ENCODE data around the gene PAX3.

Gene PAX3

GRCh38 chr2:222214885-222215284 is 83.9 kb downstream of the PAX3 start:
- in situ Hi-C loops (cut with HindIII; ENCODE audit: low sequenced_read_pairs), result no loop called here
- DNase-seq (ENCODE audit: low read depth), result no peak
- TF ChIP-seq CTCF (IDR thresholded peaks at IDR 0.05; ENCODE audit: low read depth, low read length, missing control alignments), result no peak
- H3K4me3 ChIP-seq (ENCODE audit: low read depth, low read length), result no peak overlapping the region

DNA sequence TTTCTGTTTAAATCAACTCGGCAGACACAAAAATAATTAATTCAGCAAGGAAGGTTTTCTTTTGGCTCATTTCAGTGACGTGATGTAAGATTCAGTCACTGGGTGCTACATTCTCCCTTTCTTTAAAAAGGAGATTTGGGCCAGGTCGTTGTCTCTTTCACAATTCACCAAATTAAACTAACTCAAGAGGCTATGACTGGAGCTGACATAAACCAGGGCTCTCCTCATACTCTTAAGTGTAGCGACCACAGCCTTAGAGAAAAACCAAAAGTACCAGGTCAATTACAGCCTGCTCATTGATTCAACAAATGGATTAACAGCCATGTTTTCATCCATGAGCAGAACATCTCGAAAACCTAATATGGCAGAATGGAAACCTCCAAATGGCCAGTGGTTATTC is 85.7 kb downstream of the PAX3 start:
- in situ Hi-C loops (cut with HindIII; ENCODE audit: low sequenced_read_pairs), result no loop called here
- TF ChIP-seq CTCF (IDR thresholded peaks at IDR 0.05; ENCODE audit: low read depth, low read length, missing control alignments), result no peak
- no peak for DNase-seq (ENCODE audit: low read depth)
- H3K4me3 ChIP-seq (ENCODE audit: low read depth, low read length), result no peak overlapping the region

DNA sequence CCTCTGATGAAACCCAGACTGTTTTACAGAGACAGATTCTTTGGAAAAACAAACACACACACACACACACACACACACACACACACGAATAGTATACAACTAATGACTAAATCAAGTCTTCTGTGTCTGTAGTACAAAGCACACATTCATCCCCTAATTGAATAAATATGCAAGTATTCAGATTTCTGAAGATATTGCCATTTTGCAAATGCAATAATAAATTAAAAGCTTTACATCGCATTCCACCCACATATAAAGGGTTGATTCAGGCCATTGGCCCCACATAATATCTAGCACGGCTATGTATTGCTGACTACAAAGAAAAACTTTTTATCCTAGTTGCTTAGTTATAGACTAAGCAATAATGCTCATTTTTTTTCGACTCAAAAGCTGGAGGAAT is 86.2 kb downstream of the PAX3 start:
- in situ Hi-C loops (cut with HindIII; ENCODE audit: low sequenced_read_pairs), result no loop called here
- no peak for TF ChIP-seq CTCF (IDR thresholded peaks at IDR 0.05; ENCODE audit: low read depth, low read length, missing control alignments)
- no peak overlapping the region for H3K4me3 ChIP-seq (ENCODE audit: low read depth, low read length)
- DNase-seq (ENCODE audit: low read depth), result no peak

- in situ Hi-C loops (cut with HindIII; ENCODE audit: low sequenced_read_pairs), result no loop called here
- no peak overlapping the region for H3K4me3 ChIP-seq (ENCODE audit: low read depth, low read length)
- DNase-seq (ENCODE audit: low read depth), result peak; percentile 86
- no peak for TF ChIP-seq CTCF (IDR thresholded peaks at IDR 0.05; ENCODE audit: low read depth, low read length, missing control alignments)
Measured at GRCh38 chr2:222208010-222208690, 90.6 kb downstream of the PAX3 start.

DNA sequence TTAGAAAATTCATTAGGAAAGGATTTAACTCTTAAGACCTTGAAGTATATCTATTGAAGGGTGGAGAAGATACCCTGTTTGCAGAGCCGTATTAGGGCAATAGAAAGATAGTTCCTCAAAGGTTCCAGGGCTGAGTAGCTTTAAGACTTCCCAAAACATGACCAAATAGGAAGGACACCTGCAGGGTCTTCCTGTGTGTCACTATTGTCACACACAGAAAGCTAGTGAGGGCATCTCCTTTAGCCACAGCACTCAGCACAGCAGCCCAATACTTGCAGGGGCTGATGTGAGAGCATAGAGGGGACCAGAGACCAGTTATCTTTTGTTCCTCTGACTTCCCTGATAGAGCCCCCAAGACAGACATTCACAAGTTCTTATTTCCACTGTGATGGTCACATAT is 93.7 kb downstream of the PAX3 start:
- in situ Hi-C loops (cut with HindIII; ENCODE audit: low sequenced_read_pairs), result no loop called here
- TF ChIP-seq CTCF (IDR thresholded peaks at IDR 0.05; ENCODE audit: low read depth, low read length, missing control alignments), result no peak
- no peak overlapping the region for H3K4me3 ChIP-seq (ENCODE audit: low read depth, low read length)
- no peak for DNase-seq (ENCODE audit: low read depth)

- TF ChIP-seq CTCF (IDR thresholded peaks at IDR 0.05; ENCODE audit: low read depth, low read length, missing control alignments), result no peak
- no peak for DNase-seq (ENCODE audit: low read depth)
- H3K4me3 ChIP-seq (ENCODE audit: low read depth, low read length), result no peak overlapping the region
- in situ Hi-C loops (cut with HindIII; ENCODE audit: low sequenced_read_pairs), result no loop called here
Measured at GRCh38 chr2:222203041-222203440, 95.8 kb downstream of the PAX3 start.

All from astrocyte of the cerebellum (primary cell).